Thyroid gland (tissue), 4 donors: ENCODE results near the gene STXBP5L.

Experiments
- CTCF ChIP-seq, 6 experiments: fragments of 200-600 bp in 3 of 6; fragments of 450-650 bp in 3 of 6; sonication (generic) in 3 of 6; IDR thresholded peaks; one replicate each; pipeline ENCODE4 v1.5.1; 2016 to 2019; ENCODE audit warnings: antibody characterized with exemption in 6 of 6, mild to moderate bottlenecking in 2 of 6, inconsistent platforms in 1 of 6, moderate library complexity in 1 of 6
- POLR2A ChIP-seq, 2 donors: fragments of 450-650 bp; IDR thresholded peaks; one replicate each; pipeline ENCODE4 v1.6.1; 2017; ENCODE audit warnings: antibody characterized with exemption in 2 of 2, mild to moderate bottlenecking in 2 of 2, moderate library complexity in 1 of 2

GRCh38 chr3:121463745-121464144 lies 555.7 kb downstream of the STXBP5L start:
- no peak for TF ChIP-seq CTCF (IDR thresholded peaks at IDR 0.05)
- TF ChIP-seq POLR2A (IDR thresholded peaks at IDR 0.05): no peak
